K562 (cell line): ENCODE results near the gene WNK2. TPM values are rescaled to one million over a fixed set of nuclear protein-coding genes. Genes with fewer than 3 reads are reported as not detected.

Experiments used
- ATAC-seq: fragments of 200-7000 bp; cut with Tn5 transposase; 3 replicates; pipeline ENCODE4 v1.9.1; 2020; ENCODE audit warnings: moderate library complexity
- BruUV-seq: library from RNA; stranded (reverse); fragments of 400-500 nt; replicated peaks from 2 replicates; lab custom pipeline; 2021; lab: Mats Ljungman, UMichigan
- CTCF ChIA-PET: fragments of 300-600 bp; formaldehyde crosslinking; extraction: SDS; loops from one replicate; lab custom pipeline; 2021; ENCODE audit warnings: low intra/inter-chr PET ratio; lab: Yijun Ruan, JAX
- POLR2A ChIA-PET: fragments of 300-600, 350-650 bp; sonication (Branson Sonifier 250); formaldehyde crosslinking; extraction: SDS; loops from one replicate; lab custom pipeline; 2021; ENCODE audit warnings: antibody characterized with exemption, inconsistent platforms; lab: Yijun Ruan, JAX
- DNase-seq, 4 experiments: peaks; one replicate each; pipeline versions ENCODE4 v3.0.0 to v3.0.0-alpha.2; 2011 to 2018; ENCODE audit warnings: low spot score in 3 of 4, mixed read lengths in 3 of 4; ENCODE audit errors: extremely low read depth in 1 of 4
- FAIRE-seq: peaks from 2 replicates; lab custom pipeline; 2011; peaks lifted over from hg19 to GRCh38; lab: Jason Lieb, UNC
- H2AFZ ChIP-seq: 2 replicates; pipeline ENCODE4 v1.6.0; 2011; ENCODE audit warnings: low read depth, low read length, control low read depth, inconsistent platforms
- H3K27ac ChIP-seq: fragments of 200-600 bp; 3 replicates; pipeline ENCODE4 v1.8.0; 2011; ENCODE audit warnings: low read depth, mild to moderate bottlenecking, control low read depth, inconsistent platforms, low read length, moderate library complexity, mixed read lengths; ENCODE audit errors: extremely low read depth
- H3K27me3 ChIP-seq, 2 experiments: fragments of 300-600 bp in 1 of 2; 2 replicates in 1 of 2; 3 replicates in 1 of 2; pipeline versions ENCODE4 v1.6.0 to v1.8.0; 2011; ENCODE audit warnings: inconsistent platforms in 2 of 2, low read length in 2 of 2, mild to moderate bottlenecking in 1 of 2, mixed read lengths in 1 of 2, moderate library complexity in 1 of 2; ENCODE audit not compliant: control insufficient read depth in 2 of 2, insufficient read depth in 2 of 2
- H3K36me3 ChIP-seq: fragments of 300-600 bp; 3 replicates; pipeline ENCODE4 v1.8.0; 2011; ENCODE audit warnings: mild to moderate bottlenecking, low read length, inconsistent platforms; ENCODE audit not compliant: control insufficient read depth, insufficient read depth
- H3K4me1 ChIP-seq, 2 experiments: fragments of 200-600 bp in 1 of 2; replicated peaks in 1 of 2; 2 replicates in 1 of 2; 3 replicates in 1 of 2; pipeline versions ENCODE4 v1.5.1 to v1.8.0; 2011; ENCODE audit warnings: inconsistent platforms in 2 of 2, low read length in 2 of 2, mild to moderate bottlenecking in 1 of 2, mixed read lengths in 1 of 2, moderate library complexity in 1 of 2; ENCODE audit not compliant: control insufficient read depth in 2 of 2, insufficient read depth in 2 of 2
- H3K4me2 ChIP-seq: 2 replicates; pipeline ENCODE4 v1.6.1; 2011; ENCODE audit warnings: low read length, control low read depth, inconsistent platforms, mixed read lengths; ENCODE audit not compliant: insufficient read depth
- H3K4me3 ChIP-seq: fragments of 200-600 bp; sonication (generic), shearing (Covaris generic); 2 replicates; pipeline ENCODE4 v1.5.1; 2016; ENCODE audit warnings: control low read depth, inconsistent platforms
- H3K79me2 ChIP-seq: fragments of 200-600 bp; 3 replicates; pipeline ENCODE4 v1.8.0; 2011; ENCODE audit warnings: low read length, inconsistent platforms; ENCODE audit not compliant: control insufficient read depth, insufficient read depth
- H3K9ac ChIP-seq, 2 experiments: 2 replicates each; pipeline versions ENCODE4 v1.6.0 to v1.6.1; 2011; ENCODE audit warnings: low read depth in 2 of 2, low read length in 2 of 2, control low read depth in 1 of 2, inconsistent platforms in 1 of 2, mild to moderate bottlenecking in 1 of 2, mixed read lengths in 1 of 2; ENCODE audit not compliant: insufficient read depth in 1 of 2
- H3K9me1 ChIP-seq: one replicate; pipeline ENCODE4 v1.6.0; 2011; ENCODE audit warnings: inconsistent platforms, mild to moderate bottlenecking, low read length, moderate library complexity; ENCODE audit not compliant: control insufficient read depth, insufficient read depth
- H3K9me3 ChIP-seq: replicated peaks from 2 replicates; pipeline ENCODE4 v1.5.1; 2011; ENCODE audit warnings: low read depth, low read length, inconsistent platforms; ENCODE audit not compliant: control insufficient read depth, insufficient read depth
- H4K20me1 ChIP-seq: replicated peaks from 2 replicates; pipeline ENCODE4 v1.6.1; 2011; ENCODE audit warnings: low read length, inconsistent platforms, mixed read lengths; ENCODE audit not compliant: control insufficient read depth, insufficient read depth
- ARID3B ChIP-seq: fragments of 250-450 bp; sonication (Bioruptor Pico); IDR thresholded peaks from 2 replicates; pipeline ENCODE4 v1.4.0; 2020; ENCODE audit warnings: borderline replicate concordance
- ETV6 ChIP-seq, 3 experiments: fragments of 150-350 bp in 1 of 3; sonication (generic) in 1 of 3; formaldehyde crosslinking in 1 of 3; IDR thresholded peaks; 2 replicates each; pipeline versions ENCODE4 v1.6.1 to v1.8.0; 2014 to 2022; ENCODE audit warnings: borderline replicate concordance in 2 of 3, low read depth in 2 of 3, antibody characterized with exemption in 1 of 3, low read length in 1 of 3, mild to moderate bottlenecking in 1 of 3, missing genetic modification reagents in 1 of 3
- MAZ ChIP-seq, 2 experiments: fragments of 450-650 bp in 1 of 2; sonication (generic) in 1 of 2; formaldehyde crosslinking; IDR thresholded peaks in 1 of 2; conservative IDR thresholded peaks in 1 of 2; 2 replicates each; pipeline versions ENCODE4 v1.4.0 to v1.5.0; 2020; ENCODE audit warnings: mild to moderate bottlenecking in 1 of 2, missing genetic modification reagents in 1 of 2
- MBD2 ChIP-seq: sonication (generic); IDR thresholded peaks from 2 replicates; pipeline ENCODE4 v1.6.1; 2016; ENCODE audit warnings: low read depth, borderline replicate concordance
- NFYB ChIP-seq: IDR thresholded peaks from 2 replicates; pipeline ENCODE4 v1.6.1; 2011; ENCODE audit warnings: mild to moderate bottlenecking, moderate library complexity; ENCODE audit not compliant: insufficient read length; ENCODE audit errors: extremely low read depth
- PPARD ChIP-seq: fragments of 250-450 bp; sonication (Bioruptor Pico); IDR thresholded peaks from 2 replicates; pipeline ENCODE4 v1.8.0; 2022; ENCODE audit warnings: inconsistent platforms, mild to moderate bottlenecking, moderate library complexity
- RFX5 ChIP-seq: IDR thresholded peaks from 2 replicates; pipeline ENCODE4 v1.6.1; 2011; ENCODE audit warnings: low read depth, mild to moderate bottlenecking, improper control_type of control experiment, low read length
- SIX5 ChIP-seq, 2 experiments: IDR thresholded peaks; 2 replicates each; pipeline ENCODE4 v1.6.1; 2011; ENCODE audit warnings: low read length in 2 of 2, borderline replicate concordance in 1 of 2, low read depth in 1 of 2, mild to moderate bottlenecking in 1 of 2, moderate library complexity in 1 of 2; ENCODE audit not compliant: insufficient read depth in 1 of 2
- SREBF2 ChIP-seq: sonication (generic); formaldehyde crosslinking; IDR thresholded peaks from 2 replicates; pipeline ENCODE4 v1.4.0; 2020; ENCODE audit warnings: mild to moderate bottlenecking, missing genetic modification reagents
- TFE3 ChIP-seq: fragments of 450-650 bp; formaldehyde crosslinking; IDR thresholded peaks from 2 replicates; pipeline ENCODE4 v1.4.0; 2020; ENCODE audit warnings: mild to moderate bottlenecking, mixed read lengths
- ZNF146 ChIP-seq: IDR thresholded peaks from one replicate; pipeline ENCODE4 v1.6.1; 2018; ENCODE audit warnings: missing compliant biosample characterization; ENCODE audit not compliant: unreplicated experiment
- ZNF174 ChIP-seq: fragments of 250-450 bp; sonication (Bioruptor Pico); IDR thresholded peaks from 2 replicates; pipeline ENCODE4 v1.4.0; 2020; ENCODE audit warnings: mild to moderate bottlenecking
- ZNF644 ChIP-seq: fragments of 200-800 bp; sonication (Bioruptor generic); IDR thresholded peaks from 2 replicates; pipeline ENCODE4 v1.6.1; 2016; ENCODE audit warnings: low read depth, missing genetic modification characterization, missing compliant biosample characterization
- ZNF780A ChIP-seq: fragments of 250-450 bp; sonication (Bioruptor Pico); IDR thresholded peaks from 2 replicates; pipeline ENCODE4 v1.5.0; 2021; ENCODE audit warnings: mild to moderate bottlenecking
- WGBS: fragments of 100-300 bp; shearing (Covaris generic); methylation state at CpG from one replicate; pipeline ENCODE4 v1.1.6; 2016; ENCODE audit warnings: low coverage, mixed read lengths; ENCODE audit not compliant: insufficient coverage; ENCODE audit errors: missing lambda C conversion rate; 5-methylcytosine and 5-hydroxymethylcytosine counted together
- in situ Hi-C: fragments of 300-500 bp; cut with MboI; formaldehyde crosslinking; loops from 4 replicates; pipeline ENCODE4 v1.15.0; 2018; ENCODE audit warnings: inconsistent platforms, mixed read lengths
- intact Hi-C: fragments of 100-400 bp; cut with micrococcal nuclease; formaldehyde crosslinking; loops from 2 replicates; pipeline ENCODE4 v1.14.2; 2022
- polyA plus RNA-seq, 8 experiments: library from polyadenylated mRNA; depleted of rRNA in 4 of 8; stranded (reverse) in 5 of 8; unstranded in 3 of 8; fragments of >200 nt; fragmentation: Nextera tagmentation in 2 of 8; fragmentation: Illumina TruSeq in 1 of 8; extraction: Ambion mirVana in 2 of 8; extraction: Trizol in 1 of 8; gene quantifications; 2 replicates each; pipeline versions ENCODE4 v1.2.1 to v1.2.3, GENCODE V29; 2011 to 2014; ENCODE audit warnings: inconsistent platforms in 1 of 8, missing spikeins in 1 of 8
- total RNA-seq, 7 experiments: library from RNA; depleted of rRNA in 6 of 7; stranded (reverse); fragments of >200 nt in 6 of 7; fragmentation: Illumina TruSeq in 2 of 7; extraction: Trizol in 2 of 7; gene quantifications; 2 replicates each; pipeline versions ENCODE4 v1.2.1 to v1.2.3, GENCODE V29; 2011 to 2021; ENCODE audit warnings: low replicate concordance in 1 of 7

Gene WNK2
- total and polyA plus RNA-seq, 9 of the 15 experiments (the other 6 are each of a cell fraction or from before 2014, with no cell fraction given) = 0.36 to 3.3 (median 0.64) TPM; not detected in 2

- Histone ChIP-seq H3K4me1 (peaks cover 0 to 10% of the 10 kb centered on the region in 2 experiments; a peak in 2 of 5 replicates), H2AFZ (no peak overlapping the region), H3K27ac (no peak overlapping the region), H3K36me3 (no peaks in the 10 kb centered on the region), H3K79me2 (no peaks in the 10 kb centered on the region), H4K20me1 (no peaks in the 10 kb centered on the region), H3K4me2 (no peak overlapping the region), H3K9me1 (no peaks in the 10 kb centered on the region), H3K9ac (no peak overlapping the region), H3K4me3 (no peak overlapping the region), H3K27me3 (peaks cover 18 to 58% of the 10 kb centered on the region in 2 experiments; a peak in 4 of 5 replicates), H3K9me3 (no peaks in the 10 kb centered on the region)
- DNase-seq (no peak), ATAC-seq (no peak), FAIRE-seq (no peak)
- POLR2A ChIA-PET = no interaction called here
- intact Hi-C loops (no loop called here), in situ Hi-C loops (loop anchor here (25.0 kb wide), 1 partner anchor 304 kb away; no protein-coding TSS in a partner anchor)
- WGBS = 0% methylated on average over 5 of the region's 5 CpGs
- BruUV-seq = no TSS peak
- TF ChIP-seq ARID3B (CRISPR knock-in tag) = no peak
- TF ChIP-seq RFX5 = no peak
- TF ChIP-seq SIX5 (IDR thresholded peaks at IDR 0.05; ENCODE audit: borderline replicate concordance in 1 of 2, insufficient read depth in 1 of 2, low read depth in 1 of 2, low read length in 2 of 2) = no peak
- no peak for TF ChIP-seq SREBF2 (CRISPR knock-in tag)
- no peak for TF ChIP-seq ZNF780A (CRISPR knock-in tag)
- no peak for TF ChIP-seq TFE3
- TF ChIP-seq ZNF146 (CRISPR knock-in tag) = no peak
- no peak for TF ChIP-seq NFYB
- TF ChIP-seq MAZ (CRISPR knock-in tag; conservative IDR thresholded peaks at IDR 0.05 in 1 of 2, IDR thresholded peaks at IDR 0.05 in 1 of 2) = no peak
- TF ChIP-seq ZNF644 = no peak
- no peak for TF ChIP-seq PPARD
- no peak for TF ChIP-seq ETV6 (IDR thresholded peaks at IDR 0.05; ENCODE audit: borderline replicate concordance in 1 of 2, low read depth in 2 of 2, low read length in 1 of 2)
- no peak for TF ChIP-seq ETV6 (CRISPR knock-in tag; IDR thresholded peaks at IDR 0.05; ENCODE audit: borderline replicate concordance)
- no peak for TF ChIP-seq ZNF174 (CRISPR knock-in tag)
- TF ChIP-seq MBD2 = no peak
- CTCF ChIA-PET = no interaction called here
Observed at GRCh38 chr9:93315960-93316359, 132.0 kb downstream of the WNK2 start.
